SK-N-SH treated with all-trans-retinoic acid at 6 μM for 48 hours (cell line): ENCODE measurements around the gene HHAT.

Source experiments
- CSRNP3 ChIP-seq: fragments of 250-450 bp; sonication (Bioruptor Pico); IDR thresholded peaks from 2 replicates; pipeline ENCODE4 v1.5.1; 2021; ENCODE audit warnings: mild to moderate bottlenecking, moderate library complexity
- OSR1 ChIP-seq: fragments of 250-450 bp; sonication (Bioruptor Pico); IDR thresholded peaks from 2 replicates; pipeline ENCODE4 v1.8.0; 2022; ENCODE audit warnings: moderate library complexity, mild to moderate bottlenecking, inconsistent platforms
- PATZ1 ChIP-seq: fragments of 250-450 bp; sonication (Bioruptor Pico); IDR thresholded peaks from 2 replicates; pipeline ENCODE4 v1.8.0; 2020; ENCODE audit warnings: mild to moderate bottlenecking, moderate library complexity, borderline replicate concordance
- RARB ChIP-seq: fragments of 250-450 bp; sonication (Bioruptor Pico); IDR thresholded peaks from 2 replicates; pipeline ENCODE4 v1.8.0; 2021; ENCODE audit warnings: mild to moderate bottlenecking, moderate library complexity
- SNAI2 ChIP-seq: fragments of 250-450 bp; sonication (Bioruptor Pico); IDR thresholded peaks from 2 replicates; pipeline ENCODE4 v1.5.0; 2020; ENCODE audit warnings: mild to moderate bottlenecking, moderate library complexity
- ZNF70 ChIP-seq: fragments of 450-650 bp; formaldehyde crosslinking; IDR thresholded peaks from 2 replicates; pipeline ENCODE4 v1.5.0; 2020; ENCODE audit warnings: mild to moderate bottlenecking, moderate library complexity
- ZNF8 ChIP-seq: fragments of 450-650 bp; formaldehyde crosslinking; IDR thresholded peaks from 2 replicates; pipeline ENCODE4 v1.5.0; 2020; ENCODE audit warnings: mild to moderate bottlenecking, moderate library complexity

- TF ChIP-seq PATZ1: no peak
- no peak for TF ChIP-seq SNAI2 (CRISPR knock-in tag)
- no peak for TF ChIP-seq OSR1
- no peak for TF ChIP-seq CSRNP3 (CRISPR knock-in tag)
- TF ChIP-seq ZNF8: no peak
- no peak for TF ChIP-seq RARB (CRISPR knock-in tag)
- no peak for TF ChIP-seq ZNF70 (CRISPR knock-in tag)
Measured at GRCh38 chr1:210362526-210362925, 33.8 kb downstream of the HHAT start.
